Measurements from ENCODE around the gene CELF4.

DNA sequence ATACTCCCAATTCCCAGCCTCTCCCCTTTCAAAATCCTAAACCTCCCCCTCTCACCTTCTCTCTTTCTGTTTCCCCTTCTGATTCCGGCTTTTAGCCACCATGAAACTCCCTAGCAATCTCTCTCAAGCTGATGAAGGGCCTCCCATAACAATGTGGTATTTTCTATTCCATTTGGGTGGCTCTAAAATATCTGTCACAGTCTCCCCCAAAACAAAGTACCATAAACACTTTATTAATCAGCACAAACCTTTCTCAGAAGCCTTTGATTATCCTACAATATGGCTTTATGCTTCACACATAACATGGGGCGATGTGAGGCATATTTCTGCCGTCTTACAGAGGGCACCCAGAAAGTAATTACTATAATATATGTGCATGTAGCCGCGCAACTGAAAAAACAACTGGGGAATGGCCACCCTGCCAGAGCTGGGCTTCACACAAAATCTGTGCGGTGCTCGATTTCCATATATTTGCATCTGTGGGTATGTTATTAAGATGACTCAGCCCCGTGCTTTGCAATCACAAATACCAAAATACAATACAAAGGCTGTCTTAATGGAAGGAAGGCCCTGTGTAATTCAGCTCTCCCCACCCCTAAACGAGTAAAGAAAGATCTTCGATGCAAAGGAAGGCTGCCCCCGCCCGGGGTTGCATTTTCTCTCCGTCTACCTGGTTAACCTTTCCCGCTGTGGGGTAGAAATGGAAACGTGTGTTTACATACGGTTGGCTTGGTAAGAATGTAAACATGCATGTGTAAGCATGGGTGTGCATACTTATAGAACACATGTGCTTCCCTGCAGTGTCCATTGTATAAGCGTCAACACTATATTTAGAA, 81.4 kb downstream of the CELF4 start:
- TF ChIP-seq, protein P1, sequence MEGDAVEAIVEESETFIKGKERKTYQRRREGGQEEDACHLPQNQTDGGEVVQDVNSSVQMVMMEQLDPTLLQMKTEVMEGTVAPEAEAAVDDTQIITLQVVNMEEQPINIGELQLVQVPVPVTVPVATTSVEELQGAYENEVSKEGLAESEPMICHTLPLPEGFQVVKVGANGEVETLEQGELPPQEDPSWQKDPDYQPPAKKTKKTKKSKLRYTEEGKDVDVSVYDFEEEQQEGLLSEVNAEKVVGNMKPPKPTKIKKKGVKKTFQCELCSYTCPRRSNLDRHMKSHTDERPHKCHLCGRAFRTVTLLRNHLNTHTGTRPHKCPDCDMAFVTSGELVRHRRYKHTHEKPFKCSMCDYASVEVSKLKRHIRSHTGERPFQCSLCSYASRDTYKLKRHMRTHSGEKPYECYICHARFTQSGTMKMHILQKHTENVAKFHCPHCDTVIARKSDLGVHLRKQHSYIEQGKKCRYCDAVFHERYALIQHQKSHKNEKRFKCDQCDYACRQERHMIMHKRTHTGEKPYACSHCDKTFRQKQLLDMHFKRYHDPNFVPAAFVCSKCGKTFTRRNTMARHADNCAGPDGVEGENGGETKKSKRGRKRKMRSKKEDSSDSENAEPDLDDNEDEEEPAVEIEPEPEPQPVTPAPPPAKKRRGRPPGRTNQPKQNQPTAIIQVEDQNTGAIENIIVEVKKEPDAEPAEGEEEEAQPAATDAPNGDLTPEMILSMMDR (IDR thresholded peaks at IDR 0.05) = no peak
- TF ChIP-seq POLR2AphosphoS5 (IDR thresholded peaks at IDR 0.05) (no peak), EP300 (IDR thresholded peaks at IDR 0.05) (no peak), POLR2A (IDR thresholded peaks at IDR 0.05) (no peak)

All from upper lobe of left lung (tissue), 4 donors.